ENCODE data around the gene SETDB2.

Gene SETDB2

GRCh38 chr13:49409008-49409407, 35.1 kb upstream of the SETDB2 start:
- TF ChIP-seq CTCF (IDR thresholded peaks at IDR 0.05; ENCODE audit: unreplicated experiment in 3 of 3): no peak
- Mint-ChIP-seq H3K9me3 (peaks cover 16% of the 10 kb centered on the region), H3K4me3 (no peak overlapping the region)

GRCh38 chr13:49410006-49410405, 34.1 kb upstream of the SETDB2 start:
- Mint-ChIP-seq H3K4me1 (peaks cover 7% of the 10 kb centered on the region), H3K9me3 (peaks cover 6% of the 10 kb centered on the region), H3K4me3 (no peak overlapping the region), H3K27ac (no peak overlapping the region), H3K27me3 (ENCODE audit: low read depth) (no peaks in the 10 kb centered on the region), H3K36me3 (ENCODE audit: low read depth) (peaks cover 11% of the 10 kb centered on the region)
- no peak for TF ChIP-seq CTCF (IDR thresholded peaks at IDR 0.05; ENCODE audit: unreplicated experiment in 3 of 3)

More at GRCh38 chr13:49409008-49409407, 35.1 kb upstream of the SETDB2 start:
- Mint-ChIP-seq H3K27ac (no peak overlapping the region), H3K36me3 (ENCODE audit: low read depth) (peaks cover 21% of the 10 kb centered on the region), H3K4me1 (peaks cover 7% of the 10 kb centered on the region), H3K27me3 (ENCODE audit: low read depth) (no peaks in the 10 kb centered on the region)

- Mint-ChIP-seq H3K9me3 (peaks cover 3% of the 10 kb centered on the region), H3K36me3 (ENCODE audit: low read depth) (peaks cover 8% of the 10 kb centered on the region), H3K27me3 (ENCODE audit: low read depth) (no peaks in the 10 kb centered on the region), H3K4me1 (peaks cover 7% of the 10 kb centered on the region), H3K27ac (no peak overlapping the region), H3K4me3 (no peak overlapping the region)
- no peak for TF ChIP-seq CTCF (IDR thresholded peaks at IDR 0.05; ENCODE audit: unreplicated experiment in 3 of 3)
Observed at GRCh38 chr13:49410477-49410876, 33.6 kb upstream of the SETDB2 start.

GRCh38 chr13:49411353-49411752, 32.7 kb upstream of the SETDB2 start:
- H3K36me3 Mint-ChIP-seq (ENCODE audit: low read depth): peaks cover 4% of the 10 kb centered on the region
- peaks cover 7% of the 10 kb centered on the region for H3K4me1 Mint-ChIP-seq
- peaks cover 3% of the 10 kb centered on the region for H3K9me3 Mint-ChIP-seq
- H3K4me3 Mint-ChIP-seq: no peak overlapping the region
- no peak overlapping the region for H3K27ac Mint-ChIP-seq
- H3K27me3 Mint-ChIP-seq (ENCODE audit: low read depth): no peaks in the 10 kb centered on the region
- no peak for TF ChIP-seq CTCF (IDR thresholded peaks at IDR 0.05; ENCODE audit: unreplicated experiment in 3 of 3)

GRCh38 chr13:49412749-49413148, 31.3 kb upstream of the SETDB2 start:
- Mint-ChIP-seq H3K27ac (no peak overlapping the region), H3K4me3 (no peak overlapping the region), H3K9me3 (no peaks in the 10 kb centered on the region), H3K27me3 (ENCODE audit: low read depth) (no peaks in the 10 kb centered on the region), H3K36me3 (ENCODE audit: low read depth) (no peaks in the 10 kb centered on the region), H3K4me1 (peaks cover 7% of the 10 kb centered on the region)
- TF ChIP-seq CTCF (IDR thresholded peaks at IDR 0.05; ENCODE audit: unreplicated experiment in 3 of 3): no peak

- Mint-ChIP-seq H3K27ac (no peak overlapping the region), H3K9me3 (no peaks in the 10 kb centered on the region), H3K27me3 (ENCODE audit: low read depth) (no peaks in the 10 kb centered on the region), H3K4me3 (no peak overlapping the region), H3K4me1 (no peaks in the 10 kb centered on the region), H3K36me3 (ENCODE audit: low read depth) (no peaks in the 10 kb centered on the region)
- TF ChIP-seq CTCF (IDR thresholded peaks at IDR 0.05; ENCODE audit: unreplicated experiment in 3 of 3): no peak
Observed at GRCh38 chr13:49417161-49417560, 26.9 kb upstream of the SETDB2 start.
